Activated B cell treated with CpG ODN at 0.5 μM for 24 hours (primary cell): ENCODE results near the gene RABL6. TPM values are rescaled to one million over a fixed set of nuclear protein-coding genes. Genes with fewer than 3 reads are reported as not detected.
"Not testable (repeated sequence)": the region's sequence is repeated elsewhere in the genome, so short reads cannot be mapped to it uniquely, and the experiment has no call there.

Experiments used
- ATAC-seq: fragments of 200-7000 bp; cut with Tn5 transposase; one replicate; pipeline ENCODE4 v1.10.0; 2021; ENCODE audit warnings: low read depth, mild to moderate bottlenecking, moderate library complexity
- CTCF ChIA-PET: fragments of 350-600 bp; sonication (Branson Sonifier 250); formaldehyde crosslinking; loops from one replicate; lab custom pipeline; 2021; ENCODE audit warnings: antibody characterized with exemption; lab: Charles Lee
- POLR2A ChIA-PET: fragments of 350-600 bp; sonication (Branson Sonifier 250); formaldehyde crosslinking; loops from one replicate; lab custom pipeline; 2021; ENCODE audit warnings: antibody characterized with exemption; lab: Charles Lee
- DNase-seq: peaks from one replicate; pipeline ENCODE4 v3.0.0; 2022
- H3K27ac Mint-ChIP-seq: one replicate; pipeline ENCODE4 v1.8.0; 2020; ENCODE audit warnings: mixed read lengths
- H3K27me3 Mint-ChIP-seq: one replicate; pipeline ENCODE4 v1.8.0; 2021; ENCODE audit warnings: mixed read lengths
- H3K36me3 Mint-ChIP-seq: one replicate; pipeline ENCODE4 v1.8.0; 2021; ENCODE audit warnings: low read depth, mixed read lengths
- H3K4me1 Mint-ChIP-seq: one replicate; pipeline ENCODE4 v1.8.0; 2021; ENCODE audit warnings: mixed read lengths
- H3K4me3 Mint-ChIP-seq: one replicate; pipeline ENCODE4 v1.8.0; 2020; ENCODE audit warnings: mild to moderate bottlenecking, mixed read lengths
- H3K9me3 Mint-ChIP-seq: one replicate; pipeline ENCODE4 v1.8.0; 2020; ENCODE audit warnings: mixed read lengths
- intact Hi-C: fragments of 100-400 bp; cut with micrococcal nuclease; formaldehyde crosslinking; loops from one replicate; pipeline ENCODE4 v1.15.1; 2024
- total RNA-seq: library from RNA; stranded (reverse); gene quantifications from 2 replicates; pipeline ENCODE4 v1.2.3, GENCODE V29; 2022
- TF ChIP-seq, protein P1 (sequence below): fragments of 200-600 bp; IDR thresholded peaks from one replicate; pipeline ENCODE4 v1.8.0; 2022; ENCODE audit warnings: antibody characterized with exemption, mild to moderate bottlenecking

Gene RABL6
- total RNA-seq, 1 donor from 2014 or later = 75.0 TPM

DNA sequence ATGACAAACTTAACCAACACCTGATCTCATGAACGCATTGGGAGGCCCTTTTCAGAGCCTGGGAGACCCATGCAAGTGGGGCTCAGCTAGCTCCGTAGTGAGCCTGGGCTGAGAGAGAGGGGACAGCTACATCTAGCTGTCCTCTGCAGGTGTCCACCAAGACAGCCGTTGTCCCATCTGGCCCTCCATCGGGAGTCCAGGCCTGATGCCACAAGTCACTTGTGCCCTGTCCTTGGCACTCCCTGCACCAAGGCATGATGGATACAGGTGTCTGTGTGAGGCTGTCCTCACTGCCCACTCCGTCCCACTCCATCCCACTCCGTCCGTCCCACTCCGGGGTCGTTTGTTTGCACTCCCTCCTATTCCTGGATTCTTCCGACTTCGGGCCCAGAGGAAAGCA, 60.9 kb downstream of the RABL6 start:
- ChIA-PET CTCF (no interaction called here), POLR2A (interaction anchor here (2.5 kb wide), 1 partner anchor 13 kb away, joined by 11 read pairs; no protein-coding TSS in a partner anchor)
- Mint-ChIP-seq H3K4me3 (no peak overlapping the region), H3K9me3 (peaks cover 2% of the 10 kb centered on the region), H3K36me3 (peaks cover 9% of the 10 kb centered on the region), H3K4me1 (peaks cover 15% of the 10 kb centered on the region), H3K27ac (no peak overlapping the region), H3K27me3 (no peaks in the 10 kb centered on the region)
- DNase-seq (no peak), ATAC-seq (no peak)
- TF ChIP-seq, protein P1, sequence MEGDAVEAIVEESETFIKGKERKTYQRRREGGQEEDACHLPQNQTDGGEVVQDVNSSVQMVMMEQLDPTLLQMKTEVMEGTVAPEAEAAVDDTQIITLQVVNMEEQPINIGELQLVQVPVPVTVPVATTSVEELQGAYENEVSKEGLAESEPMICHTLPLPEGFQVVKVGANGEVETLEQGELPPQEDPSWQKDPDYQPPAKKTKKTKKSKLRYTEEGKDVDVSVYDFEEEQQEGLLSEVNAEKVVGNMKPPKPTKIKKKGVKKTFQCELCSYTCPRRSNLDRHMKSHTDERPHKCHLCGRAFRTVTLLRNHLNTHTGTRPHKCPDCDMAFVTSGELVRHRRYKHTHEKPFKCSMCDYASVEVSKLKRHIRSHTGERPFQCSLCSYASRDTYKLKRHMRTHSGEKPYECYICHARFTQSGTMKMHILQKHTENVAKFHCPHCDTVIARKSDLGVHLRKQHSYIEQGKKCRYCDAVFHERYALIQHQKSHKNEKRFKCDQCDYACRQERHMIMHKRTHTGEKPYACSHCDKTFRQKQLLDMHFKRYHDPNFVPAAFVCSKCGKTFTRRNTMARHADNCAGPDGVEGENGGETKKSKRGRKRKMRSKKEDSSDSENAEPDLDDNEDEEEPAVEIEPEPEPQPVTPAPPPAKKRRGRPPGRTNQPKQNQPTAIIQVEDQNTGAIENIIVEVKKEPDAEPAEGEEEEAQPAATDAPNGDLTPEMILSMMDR = no peak
- intact Hi-C loops = loop anchor here (5.0 kb wide), 1 partner anchor 34 kb away; no protein-coding TSS in a partner anchor

DNA sequence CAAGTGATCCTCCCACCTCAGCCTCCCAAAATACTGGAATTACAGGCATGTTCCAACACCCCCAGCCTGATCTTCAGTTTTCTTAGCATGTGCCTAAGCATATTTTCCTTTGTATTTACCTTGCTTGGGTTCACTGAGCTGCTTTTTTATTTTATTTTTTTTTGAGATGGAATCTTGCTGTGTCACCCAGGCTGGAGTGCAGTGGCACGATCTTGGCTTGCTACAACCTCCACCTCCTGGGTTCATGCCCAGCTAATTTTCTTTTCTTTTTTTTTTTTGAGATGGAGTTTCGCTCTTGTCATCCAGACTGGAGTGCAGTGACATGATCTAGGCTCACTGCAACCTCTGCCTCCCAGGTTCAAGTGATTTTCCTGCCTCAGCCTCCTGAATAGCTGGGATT, 61.9 kb downstream of the RABL6 start:
- H3K36me3 Mint-ChIP-seq, H3K4me3 Mint-ChIP-seq, DNase-seq, H3K9me3 Mint-ChIP-seq, H3K27ac Mint-ChIP-seq, ATAC-seq, H3K27me3 Mint-ChIP-seq, CTCF ChIA-PET: not testable (repeated sequence)
- POLR2A ChIA-PET = interaction anchor here (1.1 to 1.6 kb wide), 2 partner anchors 12 to 16 kb away, joined by 4 to 5 read pairs; no protein-coding TSS in a partner anchor
- intact Hi-C loops = loop anchor here (5.0 kb wide), 1 partner anchor 33 kb away; no protein-coding TSS in a partner anchor
- H3K4me1 Mint-ChIP-seq = peaks cover 11% of the 10 kb centered on the region

DNA sequence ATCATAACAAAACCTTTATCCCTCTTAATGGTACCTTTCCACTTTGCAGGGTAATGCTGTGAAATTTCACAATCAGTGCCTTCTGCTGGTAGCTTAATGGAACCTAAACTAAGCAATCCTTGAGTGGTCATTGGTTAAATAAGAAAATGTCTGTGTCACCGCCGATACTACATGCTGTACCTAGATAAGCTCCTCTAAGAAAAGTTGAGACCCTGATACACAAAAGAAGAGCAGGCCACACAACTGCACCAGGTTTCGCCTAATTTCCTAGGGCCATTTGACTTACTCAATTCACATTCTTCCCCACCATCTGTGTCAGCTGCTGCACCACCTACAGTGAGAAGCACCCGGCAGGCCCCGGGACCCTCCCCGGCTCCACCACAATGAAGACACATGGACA, 67.4 kb downstream of the RABL6 start:
- Mint-ChIP-seq H3K9me3 (peaks cover 2% of the 10 kb centered on the region), H3K27ac (no peak overlapping the region), H3K4me3 (no peak overlapping the region), H3K27me3 (no peaks in the 10 kb centered on the region), H3K36me3 (no peaks in the 10 kb centered on the region), H3K4me1 (peaks cover under 1% of the 10 kb centered on the region)
- ATAC-seq (no peak), DNase-seq (no peak)
- TF ChIP-seq, protein P1 = no peak
- CTCF ChIA-PET = no interaction called here
- intact Hi-C loops = no loop called here
- POLR2A ChIA-PET = interaction anchor here (1.0 kb wide), 1 partner anchor 9 kb away, joined by 3 read pairs; the partner anchor contains the start of gene EDF1

DNA sequence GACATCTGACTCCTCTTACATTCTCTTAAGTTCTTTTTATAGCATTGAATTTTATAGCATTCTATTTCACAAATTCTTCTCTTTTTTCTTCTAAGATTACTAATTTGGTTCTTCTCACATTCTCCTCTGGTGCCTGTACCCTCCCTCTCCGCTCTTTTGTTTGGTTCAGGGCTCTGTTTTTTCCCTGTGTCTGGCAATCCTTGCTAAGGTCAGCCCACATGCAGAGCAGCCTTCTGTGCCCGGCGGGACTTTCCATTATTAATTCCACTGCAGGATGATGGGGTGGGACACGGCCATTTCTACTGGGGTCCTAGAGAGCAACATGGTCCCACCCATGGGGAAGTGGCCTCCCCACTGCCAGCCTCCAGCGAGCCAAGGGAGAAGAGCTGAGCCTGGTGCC, 68.7 kb downstream of the RABL6 start:
- no peak for ATAC-seq
- intact Hi-C loops = no loop called here
- Mint-ChIP-seq H3K4me3 (no peak overlapping the region), H3K4me1 (peaks cover 8% of the 10 kb centered on the region), H3K9me3 (peaks cover 2% of the 10 kb centered on the region), H3K27ac (no peak overlapping the region), H3K27me3 (no peaks in the 10 kb centered on the region), H3K36me3 (no peaks in the 10 kb centered on the region)
- POLR2A ChIA-PET = no interaction called here
- CTCF ChIA-PET = no interaction called here
- TF ChIP-seq, protein P1 = no peak
- no peak for DNase-seq

DNA sequence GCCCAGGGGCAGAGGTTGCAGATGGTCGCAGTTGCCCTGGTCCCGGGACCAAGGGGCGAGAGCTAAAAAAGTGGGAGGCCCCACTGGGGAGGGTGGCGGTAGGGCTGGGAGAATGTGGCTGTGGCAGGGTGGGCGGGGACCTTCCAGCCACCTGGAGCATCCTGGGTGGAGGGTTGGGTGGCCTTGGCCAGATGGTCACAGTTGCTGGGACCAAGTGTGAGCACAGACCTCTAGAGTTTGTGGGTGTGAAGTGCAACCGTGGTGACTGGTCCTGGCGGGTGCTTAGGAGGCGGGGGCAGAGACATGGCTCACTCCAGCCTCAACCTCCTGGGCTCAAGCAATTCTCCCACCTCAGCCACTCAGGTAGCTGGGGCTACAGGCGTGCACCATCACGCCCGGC, 72.9 kb downstream of the RABL6 start:
- no peak for DNase-seq
- TF ChIP-seq, protein P1 = no peak
- Mint-ChIP-seq H3K4me3 (no peak overlapping the region), H3K27me3 (no peaks in the 10 kb centered on the region), H3K4me1 (peaks cover 35% of the 10 kb centered on the region), H3K27ac (no peak overlapping the region), H3K36me3 (no peaks in the 10 kb centered on the region), H3K9me3 (no peaks in the 10 kb centered on the region)
- ATAC-seq = no peak
- ChIA-PET POLR2A (interaction anchor here (0.6 to 2.9 kb wide), 6 partner anchors 16 to 625 kb away, joined by 3 to 32 read pairs (median 8); no protein-coding TSS in a partner anchor), CTCF (no interaction called here)
- intact Hi-C loops = loop anchor here (10.0 kb wide), 1 partner anchor 344 kb away; the partner anchor contains the start of genes CYSRT1, RNF208 and RNF224
